ENCODE data around the gene RAB3C.

Gene RAB3C

GRCh38 chr5:58640011-58640410 is 57.1 kb downstream of the RAB3C start:
- TF ChIP-seq CTCF (conservative IDR thresholded peaks at IDR 0.05) = no peak
- H3K27ac ChIP-seq = no peak overlapping the region

GRCh38 chr5:58641533-58641932 is 58.7 kb downstream of the RAB3C start:
- no peak for TF ChIP-seq CTCF (conservative IDR thresholded peaks at IDR 0.05)
- no peak overlapping the region for H3K27ac ChIP-seq

- TF ChIP-seq CTCF (conservative IDR thresholded peaks at IDR 0.05) = no peak
- no peak overlapping the region for H3K27ac ChIP-seq
These were observed 66.0 kb downstream of the RAB3C start for GRCh38 chr5:58648846-58649245.

GRCh38 chr5:58649716-58650115 is 66.8 kb downstream of the RAB3C start:
- TF ChIP-seq CTCF (conservative IDR thresholded peaks at IDR 0.05) = no peak
- H3K27ac ChIP-seq = no peak overlapping the region

GRCh38 chr5:58653521-58653920 is 70.6 kb downstream of the RAB3C start:
- H3K27ac ChIP-seq = no peak overlapping the region
- no peak for TF ChIP-seq CTCF (conservative IDR thresholded peaks at IDR 0.05)

GRCh38 chr5:58666141-58666540 is 83.3 kb downstream of the RAB3C start:
- no peak overlapping the region for H3K27ac ChIP-seq
- TF ChIP-seq CTCF (conservative IDR thresholded peaks at IDR 0.05) = no peak

GRCh38 chr5:58666598-58667581 is 84.0 kb downstream of the RAB3C start:
- no peak for TF ChIP-seq CTCF (conservative IDR thresholded peaks at IDR 0.05)
- no peak overlapping the region for H3K27ac ChIP-seq
